GM06990 (cell line): Measurements from ENCODE around the gene DCLK3.

Experiments
- DNase-seq: peaks from one replicate; pipeline ENCODE4 v3.0.0-alpha.2; 2011; ENCODE audit not compliant: insufficient read length; ENCODE audit errors: extremely low read depth
- H3K27me3 ChIP-seq: replicated peaks from 2 replicates; pipeline ENCODE4 v1.6.0; 2011; ENCODE audit warnings: low read length; ENCODE audit not compliant: control insufficient read depth, insufficient read depth
- H3K36me3 ChIP-seq: 2 replicates; pipeline ENCODE4 v1.5.1; 2011; ENCODE audit warnings: low read length; ENCODE audit not compliant: control insufficient read depth, insufficient read depth
- H3K4me3 ChIP-seq: replicated peaks from 2 replicates; pipeline ENCODE4 v1.5.1; 2011; ENCODE audit warnings: low read depth, mild to moderate bottlenecking, control low read depth, low read length
- TF ChIP-seq, protein P1 (sequence below): IDR thresholded peaks from 2 replicates; pipeline ENCODE4 v1.5.1; 2011; ENCODE audit warnings: low read length, control low read depth, mild to moderate bottlenecking, inconsistent platforms; ENCODE audit not compliant: insufficient read depth, poor library complexity, severe bottlenecking

DCLK3 gene, protein sequence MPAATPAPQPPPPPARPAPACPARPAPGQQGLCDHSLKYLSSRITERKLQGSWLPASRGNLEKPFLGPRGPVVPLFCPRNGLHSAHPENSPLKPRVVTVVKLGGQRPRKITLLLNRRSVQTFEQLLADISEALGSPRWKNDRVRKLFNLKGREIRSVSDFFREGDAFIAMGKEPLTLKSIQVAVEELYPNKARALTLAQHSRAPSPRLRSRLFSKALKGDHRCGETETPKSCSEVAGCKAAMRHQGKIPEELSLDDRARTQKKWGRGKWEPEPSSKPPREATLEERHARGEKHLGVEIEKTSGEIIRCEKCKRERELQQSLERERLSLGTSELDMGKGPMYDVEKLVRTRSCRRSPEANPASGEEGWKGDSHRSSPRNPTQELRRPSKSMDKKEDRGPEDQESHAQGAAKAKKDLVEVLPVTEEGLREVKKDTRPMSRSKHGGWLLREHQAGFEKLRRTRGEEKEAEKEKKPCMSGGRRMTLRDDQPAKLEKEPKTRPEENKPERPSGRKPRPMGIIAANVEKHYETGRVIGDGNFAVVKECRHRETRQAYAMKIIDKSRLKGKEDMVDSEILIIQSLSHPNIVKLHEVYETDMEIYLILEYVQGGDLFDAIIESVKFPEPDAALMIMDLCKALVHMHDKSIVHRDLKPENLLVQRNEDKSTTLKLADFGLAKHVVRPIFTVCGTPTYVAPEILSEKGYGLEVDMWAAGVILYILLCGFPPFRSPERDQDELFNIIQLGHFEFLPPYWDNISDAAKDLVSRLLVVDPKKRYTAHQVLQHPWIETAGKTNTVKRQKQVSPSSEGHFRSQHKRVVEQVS

DNA sequence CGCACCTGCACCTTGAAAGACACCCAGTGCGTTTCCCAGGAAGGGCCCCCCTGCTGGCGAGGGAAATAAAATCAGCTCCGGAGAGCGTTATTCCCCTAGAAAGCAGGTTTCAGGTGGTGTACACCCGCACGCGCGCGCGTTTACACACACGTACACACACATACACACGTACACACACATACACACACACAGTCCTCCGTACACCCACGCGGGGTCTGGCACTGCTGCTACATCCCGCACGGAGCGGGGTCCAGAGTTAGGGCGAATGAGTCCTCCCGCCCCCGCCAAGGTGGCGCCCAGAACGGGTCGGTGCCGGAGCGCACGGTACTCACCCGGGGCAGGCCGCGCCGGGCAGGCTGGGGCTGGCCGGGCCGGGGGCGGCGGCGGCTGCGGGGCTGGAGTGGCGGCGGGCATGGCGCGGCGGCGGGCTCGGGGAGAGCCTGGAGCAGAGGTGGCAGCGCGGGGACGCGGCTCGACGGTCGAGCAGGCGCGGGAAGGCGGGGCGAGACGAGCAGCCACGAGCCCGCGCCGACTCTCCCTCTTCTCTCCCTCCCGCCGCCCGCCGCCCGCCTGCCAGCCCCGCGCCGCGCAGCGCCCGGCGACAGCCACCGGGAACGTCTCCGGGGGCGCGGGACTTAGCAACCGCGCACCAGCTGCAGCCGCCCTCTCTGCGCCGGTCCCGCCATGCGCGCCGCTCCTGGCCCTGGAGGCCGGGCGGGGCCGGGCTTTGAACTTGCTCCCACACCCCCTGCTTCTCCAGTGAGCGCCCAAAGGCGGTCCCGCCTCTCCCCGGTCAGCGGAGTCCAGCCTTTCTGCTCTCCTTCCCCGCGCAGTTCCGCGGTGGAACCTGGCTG is at the start of gene DCLK3:
TSS of gene DCLK3 (minus strand) at position 704 of the 854 bp plus-strand sequence. CDS start at position 414, 290 bp downstream.
- Histone ChIP-seq H3K4me3 (no peak within 1 kb of the TSS), H3K36me3 (no peaks in the 10 kb centered on the region), H3K27me3 (no peaks in the 10 kb centered on the region; the same call in none of the 2 replicates)
- TF ChIP-seq, protein P1, sequence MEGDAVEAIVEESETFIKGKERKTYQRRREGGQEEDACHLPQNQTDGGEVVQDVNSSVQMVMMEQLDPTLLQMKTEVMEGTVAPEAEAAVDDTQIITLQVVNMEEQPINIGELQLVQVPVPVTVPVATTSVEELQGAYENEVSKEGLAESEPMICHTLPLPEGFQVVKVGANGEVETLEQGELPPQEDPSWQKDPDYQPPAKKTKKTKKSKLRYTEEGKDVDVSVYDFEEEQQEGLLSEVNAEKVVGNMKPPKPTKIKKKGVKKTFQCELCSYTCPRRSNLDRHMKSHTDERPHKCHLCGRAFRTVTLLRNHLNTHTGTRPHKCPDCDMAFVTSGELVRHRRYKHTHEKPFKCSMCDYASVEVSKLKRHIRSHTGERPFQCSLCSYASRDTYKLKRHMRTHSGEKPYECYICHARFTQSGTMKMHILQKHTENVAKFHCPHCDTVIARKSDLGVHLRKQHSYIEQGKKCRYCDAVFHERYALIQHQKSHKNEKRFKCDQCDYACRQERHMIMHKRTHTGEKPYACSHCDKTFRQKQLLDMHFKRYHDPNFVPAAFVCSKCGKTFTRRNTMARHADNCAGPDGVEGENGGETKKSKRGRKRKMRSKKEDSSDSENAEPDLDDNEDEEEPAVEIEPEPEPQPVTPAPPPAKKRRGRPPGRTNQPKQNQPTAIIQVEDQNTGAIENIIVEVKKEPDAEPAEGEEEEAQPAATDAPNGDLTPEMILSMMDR: no peak
- no peak for DNase-seq

DNA sequence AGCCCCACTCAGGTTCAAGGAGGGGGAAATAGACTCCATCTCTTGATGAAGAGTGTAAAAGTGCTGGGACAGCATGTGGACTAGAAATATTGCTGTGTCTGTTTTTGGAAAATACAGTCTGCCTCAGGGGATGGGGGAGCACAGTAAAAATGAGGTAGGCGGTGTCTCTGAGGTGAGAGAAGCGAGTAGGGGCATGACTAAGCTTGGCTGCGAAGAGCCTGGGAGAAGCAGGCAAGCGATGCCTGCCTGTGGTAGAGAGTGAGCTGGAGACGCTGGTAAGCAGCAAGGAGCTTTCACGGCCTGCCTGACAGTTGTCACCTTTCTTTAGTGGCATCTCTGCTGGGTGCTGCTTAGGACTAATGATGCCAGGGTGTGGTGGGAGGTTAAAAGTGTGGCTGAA is 49.0 kb upstream of the DCLK3 start:
- Histone ChIP-seq H3K36me3 (no peaks in the 10 kb centered on the region), H3K4me3 (no peak overlapping the region), H3K27me3 (peaks cover 1% of the 10 kb centered on the region)
- TF ChIP-seq, protein P1: no peak
- DNase-seq: no peak

DNA sequence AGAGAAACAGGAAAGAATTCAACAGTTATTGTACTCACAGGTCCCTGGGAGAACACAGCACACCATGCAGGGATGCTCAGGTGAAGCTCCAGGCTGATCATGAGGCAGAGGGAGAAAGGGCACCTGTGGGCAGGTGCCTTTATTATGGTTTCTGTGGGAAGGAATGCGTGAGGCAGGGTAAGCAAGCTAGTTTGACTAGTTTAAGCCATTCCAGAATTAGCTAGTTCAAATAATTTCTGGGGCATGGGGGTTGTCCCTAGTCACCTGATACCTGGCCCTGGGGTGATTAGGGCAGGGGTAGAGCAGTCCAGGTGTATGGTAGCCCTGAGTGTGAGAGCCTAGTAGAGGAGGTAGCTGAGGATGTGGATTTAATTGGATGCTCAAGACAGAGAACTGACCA is 47.9 kb upstream of the DCLK3 start:
- TF ChIP-seq, protein P1: no peak
- Histone ChIP-seq H3K27me3 (peaks cover 1% of the 10 kb centered on the region; the same call in 1 of the 2 replicates), H3K4me3 (no peak overlapping the region), H3K36me3 (no peaks in the 10 kb centered on the region)
- DNase-seq: no peak

DNA sequence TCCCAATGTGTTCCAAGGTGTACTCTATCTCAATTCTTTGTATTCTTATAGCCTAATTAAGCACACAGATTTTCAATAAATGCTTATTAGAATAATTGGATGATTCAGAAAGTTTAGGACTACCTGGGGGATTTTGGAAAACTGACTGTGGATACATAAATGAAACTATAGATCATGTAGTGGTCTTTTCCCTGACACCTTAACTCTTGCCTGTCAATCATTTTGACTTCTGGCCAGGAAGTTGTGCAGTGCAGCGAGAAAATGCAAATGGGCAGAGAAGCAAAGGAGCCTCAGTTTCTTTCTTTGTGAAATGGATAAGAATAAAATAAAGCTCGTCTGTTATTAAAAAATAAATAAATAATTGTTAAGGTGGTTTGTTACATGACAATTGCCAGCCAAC is 47.4 kb upstream of the DCLK3 start:
- Histone ChIP-seq H3K4me3 (no peak overlapping the region), H3K36me3 (no peaks in the 10 kb centered on the region), H3K27me3 (peaks cover 1% of the 10 kb centered on the region; the same call in 1 of the 2 replicates)
- no peak for DNase-seq
- TF ChIP-seq, protein P1: no peak

DNA sequence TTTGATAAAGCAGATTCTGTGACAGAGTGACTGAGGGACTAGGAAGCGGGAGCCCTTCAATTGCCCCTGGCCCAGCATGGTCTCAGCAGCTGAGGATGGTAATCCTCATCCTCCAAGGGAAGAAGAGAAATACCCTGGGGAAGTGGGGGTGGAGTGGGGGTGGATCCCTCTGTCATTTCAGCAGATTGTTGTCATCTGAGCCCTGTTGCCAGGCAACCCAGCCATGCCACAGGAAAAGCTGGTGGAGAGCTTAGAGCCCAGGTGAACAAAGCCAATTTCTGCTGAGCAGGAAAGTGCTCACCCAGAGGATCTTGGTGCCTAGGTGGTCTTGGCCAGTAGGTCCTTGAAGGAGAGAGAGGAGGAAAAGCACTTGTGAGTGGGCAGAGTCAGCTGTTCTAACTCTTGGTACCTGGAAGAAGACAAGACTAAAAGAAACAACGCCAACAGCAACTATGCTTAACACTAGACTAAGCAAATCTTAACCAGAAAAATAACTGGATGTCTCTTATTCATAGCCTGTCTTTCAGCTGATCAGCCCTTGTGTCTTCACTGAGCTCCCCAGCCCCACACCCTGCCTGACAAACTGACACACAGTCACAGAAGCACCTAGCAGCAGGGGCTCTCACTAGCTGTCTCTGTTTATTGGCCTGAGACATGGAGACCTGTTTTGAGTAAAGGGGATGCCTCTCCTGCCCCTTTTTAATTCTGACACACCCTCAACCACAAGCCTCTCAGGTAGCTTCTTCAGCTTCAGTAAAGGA is 40.1 kb upstream of the DCLK3 start:
- Histone ChIP-seq H3K27me3 (peaks cover 2% of the 10 kb centered on the region; the same call in 1 of the 2 replicates), H3K4me3 (no peak overlapping the region), H3K36me3 (no peaks in the 10 kb centered on the region)
- DNase-seq: no peak
- TF ChIP-seq, protein P1: no peak
